ENCODE measurements around the gene RRP1. TPM values are rescaled to one million over a fixed set of nuclear protein-coding genes. Genes with fewer than 3 reads are reported as not detected.
A peak's percentile ranks its signal among the peaks of the same experiment; 100 is the strongest.

The RRP1 gene
- total and polyA plus RNA-seq, 2 of the 13 experiments (the other 11 are each of a cell fraction or from before 2014, with no cell fraction given): 20.1 to 35.1 TPM

DNA sequence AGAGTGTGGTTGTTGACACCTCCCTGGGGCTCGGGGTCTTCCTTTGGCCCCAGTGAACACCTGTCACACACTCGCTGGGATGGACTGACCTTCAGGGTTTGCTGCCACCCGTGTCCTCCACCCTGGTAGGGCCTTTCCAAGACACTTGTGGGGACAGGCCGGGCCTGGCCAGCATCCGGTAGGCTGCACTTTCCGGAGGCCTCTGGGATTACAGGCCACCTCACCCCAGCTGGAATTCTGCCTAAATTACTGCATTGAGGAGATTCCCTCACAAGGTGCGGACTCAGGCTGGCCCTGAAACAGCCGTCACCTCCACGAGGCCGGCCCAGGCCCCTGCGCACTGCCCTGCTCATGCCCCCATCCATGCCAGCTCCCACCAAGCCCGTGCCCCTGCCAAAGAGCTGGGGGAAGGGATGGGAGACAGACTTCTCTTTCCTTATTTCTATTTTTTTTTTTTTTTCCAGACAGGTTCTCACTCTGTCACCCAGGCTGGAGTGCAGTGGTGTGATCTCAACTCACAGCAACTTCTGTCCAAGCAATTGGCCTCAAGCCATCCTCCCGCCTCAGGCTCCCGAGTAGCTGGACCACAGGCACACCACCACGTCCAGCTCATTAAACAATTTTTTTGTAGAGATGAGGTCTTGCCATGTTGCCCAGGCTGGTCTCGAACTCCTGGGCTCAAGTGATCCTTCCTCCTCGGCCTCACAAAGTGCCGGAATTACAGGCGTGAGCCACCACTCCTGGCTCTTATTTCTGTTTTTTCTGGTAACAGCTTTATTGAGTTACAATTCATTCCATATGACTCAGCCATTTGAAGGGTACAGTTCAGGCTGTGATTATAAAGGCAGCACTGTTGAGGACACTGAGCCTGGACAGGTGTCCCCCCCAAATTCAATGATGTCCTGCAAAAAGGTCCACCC lies 24.5 kb upstream of the RRP1 start:
- peaks cover 24% of the 10 kb centered on the region for H3K4me1 ChIP-seq (ENCODE audit: insufficient read depth, low read length)
- no peak overlapping the region for H3K9ac ChIP-seq (ENCODE audit: insufficient read depth, low read depth, low read length)
- DNase-seq (ENCODE audit: low spot score): no peak
- no peaks in the 10 kb centered on the region for H3K79me2 ChIP-seq (ENCODE audit: insufficient read depth, low read length)
- peak; percentile 51 for TF ChIP-seq AGO2 (optimal IDR thresholded peaks at IDR 0.05; ENCODE audit: low read depth, low read length)
- TF ChIP-seq GATA4 (IDR thresholded peaks at IDR 0.05; ENCODE audit: borderline replicate concordance, low read depth): no peak
- 0 out of 2 replicates have a peak, but pooled peaks have one; percentile 36 for TF ChIP-seq ZNF235 (CRISPR knock-in tag; IDR thresholded peaks at IDR 0.05; ENCODE audit: borderline replicate concordance)
- H3K4me3 ChIP-seq (replicated peaks in 1 of 3; ENCODE audit: insufficient read depth in 1 of 3, low read depth in 2 of 3, low read length in 3 of 3): no peak overlapping the region
- ChIA-PET POLR2A (no interaction called here), CTCF (ENCODE audit: low intra/inter-chr PET ratio, low total read pairs) (no interaction called here)
- no peaks in the 10 kb centered on the region for H3K27me3 ChIP-seq (ENCODE audit: control insufficient read depth in 1 of 2, insufficient read depth in 2 of 2, low read length in 2 of 2)
- H3K4me2 ChIP-seq (ENCODE audit: low read depth, low read length): no peak overlapping the region
- in situ Hi-C loops (cut with HindIII; ENCODE audit: extremely low pct_ligation_motif_present, low pct_unique_long_range_greater_than_20kb) (no loop called here), intact Hi-C loops (cut with micrococcal nuclease; ENCODE audit: unreplicated experiment) (no loop called here)
- peaks cover 0 to 3% of the 10 kb centered on the region in 2 experiments; a peak in 2 of 5 replicates for H3K36me3 ChIP-seq (replicated peaks in 1 of 2; ENCODE audit: control insufficient read depth in 1 of 2, insufficient read depth in 2 of 2, low read length in 2 of 2)
- ATAC-seq: no peak
- no peak overlapping the region for H3K27ac ChIP-seq (ENCODE audit: extremely low read length, insufficient read depth, low read length)
- FAIRE-seq: no peak
- no TSS peak for BruUV-seq (replicated peaks)
- H4K20me1 ChIP-seq (ENCODE audit: insufficient read depth, low read length): no peaks in the 10 kb centered on the region
- no peaks in the 10 kb centered on the region for H3K9me3 ChIP-seq (ENCODE audit: low read length)
- WGBS (ENCODE audit: low lambda C conversion rate): 94% methylated on average over 10 of the region's 19 CpGs
- H2AFZ ChIP-seq (ENCODE audit: low read length): no peak overlapping the region

GRCh38 chr21:43766734-43767497 lies 22.5 kb upstream of the RRP1 start:
- Histone ChIP-seq H4K20me1 (ENCODE audit: insufficient read depth, low read length) (no peaks in the 10 kb centered on the region), H3K27me3 (ENCODE audit: control insufficient read depth in 1 of 2, insufficient read depth in 2 of 2, low read length in 2 of 2) (no peaks in the 10 kb centered on the region), H3K9ac (ENCODE audit: insufficient read depth, low read depth, low read length) (no peak overlapping the region), H3K4me2 (ENCODE audit: low read depth, low read length) (no peak overlapping the region), H2AFZ (ENCODE audit: low read length) (no peak overlapping the region), H3K4me1 (ENCODE audit: insufficient read depth, low read length) (peaks cover 33% of the 10 kb centered on the region), H3K27ac (ENCODE audit: extremely low read length, insufficient read depth, low read length) (no peak overlapping the region), H3K4me3 (replicated peaks in 1 of 3; ENCODE audit: insufficient read depth in 1 of 3, low read depth in 2 of 3, low read length in 3 of 3) (no peak overlapping the region), H3K79me2 (ENCODE audit: insufficient read depth, low read length) (no peaks in the 10 kb centered on the region), H3K36me3 (replicated peaks in 1 of 2; ENCODE audit: control insufficient read depth in 1 of 2, insufficient read depth in 2 of 2, low read length in 2 of 2) (0 out of 5 replicates have a peak, but pooled peaks cover 0 to 3% of the 10 kb centered on the region in 2 experiments), H3K9me3 (ENCODE audit: low read length) (no peaks in the 10 kb centered on the region)
- WGBS (ENCODE audit: low lambda C conversion rate): 86% methylated on average over 20 of the region's 34 CpGs
- POLR2A ChIA-PET: no interaction called here
- ATAC-seq (peak; percentile 55), DNase-seq (ENCODE audit: low spot score) (no peak), FAIRE-seq (no peak)
- no TSS peak for BruUV-seq (replicated peaks)
- CTCF ChIA-PET (ENCODE audit: low intra/inter-chr PET ratio, low total read pairs): no interaction called here
- intact Hi-C loops (cut with micrococcal nuclease; ENCODE audit: unreplicated experiment): no loop called here
- in situ Hi-C loops (cut with HindIII; ENCODE audit: extremely low pct_ligation_motif_present, low pct_unique_long_range_greater_than_20kb): no loop called here
- TF ChIP-seq ZUFSP (CRISPR knock-in tag; IDR thresholded peaks at IDR 0.05; ENCODE audit: borderline replicate concordance) (no peak), ZXDC (CRISPR knock-in tag; IDR thresholded peaks at IDR 0.05) (no peak), CBX1 (IDR thresholded peaks at IDR 0.05; ENCODE audit: low read depth) (no peak), ZFX (CRISPR knock-in tag; IDR thresholded peaks at IDR 0.05; ENCODE audit: low read depth) (peak; percentile 28; the same call in 1 of the 2 replicates)
